Subcutaneous abdominal adipose tissue (tissue), 5 donors: ENCODE data around the gene LAMA5.
A peak's percentile ranks its signal among the peaks of the same experiment; 100 is the strongest.

Experiments
- H3K27ac ChIP-seq: one replicate; pipeline ENCODE4 v1.7.0; 2013; ENCODE audit warnings: low read depth, mild to moderate bottlenecking, inconsistent platforms, low read length, moderate library complexity
- H3K27me3 ChIP-seq, 5 donors: one replicate each; pipeline ENCODE4 v1.7.0; 2013; ENCODE audit warnings: low read length in 5 of 5, inconsistent platforms in 1 of 5; ENCODE audit not compliant: control insufficient read depth in 5 of 5, insufficient read depth in 4 of 5
- H3K36me3 ChIP-seq, 5 donors: one replicate each; pipeline ENCODE4 v1.7.0; 2013; ENCODE audit warnings: low read length in 5 of 5; ENCODE audit not compliant: control insufficient read depth in 5 of 5, insufficient read depth in 5 of 5
- H3K4me1 ChIP-seq, 5 donors: one replicate each; pipeline ENCODE4 v1.7.0; 2013; ENCODE audit warnings: low read length in 5 of 5, mild to moderate bottlenecking in 3 of 5, moderate library complexity in 1 of 5; ENCODE audit not compliant: control insufficient read depth in 5 of 5, insufficient read depth in 5 of 5
- H3K4me3 ChIP-seq, 5 donors: one replicate each; pipeline ENCODE4 v1.7.0; 2013; ENCODE audit warnings: low read length in 5 of 5, low read depth in 1 of 5
- H3K9ac ChIP-seq, 5 donors: one replicate each; pipeline ENCODE4 v1.7.0; 2013; ENCODE audit warnings: low read length in 5 of 5, mild to moderate bottlenecking in 4 of 5, moderate library complexity in 3 of 5
- H3K9me3 ChIP-seq, 5 donors: one replicate each; pipeline ENCODE4 v1.7.0; 2013; ENCODE audit warnings: low read length in 5 of 5; ENCODE audit not compliant: control insufficient read depth in 5 of 5
- donor health status: healthy.
- donor health status: healthy.
- donor health status: healthy.
- donor health status: healthy.
- donor health status: healthy.

The LAMA5 gene

GRCh38 chr20:62370807-62371587 lies 3.9 kb upstream of the LAMA5 start:
- Histone ChIP-seq H3K4me1 (peaks cover 0 to 62% (median 44%) of the 10 kb centered on the region in 5 donors), H3K4me3 (no peak overlapping the region), H3K36me3 (no peaks in the 10 kb centered on the region), H3K27me3 (peaks cover 5 to 34% (median 10%) of the 10 kb centered on the region in 5 donors), H3K9me3 (no peaks in the 10 kb centered on the region), H3K9ac (peak overlapping the region in 1 of 5 donors; percentile 59), H3K27ac (no peak overlapping the region)

GRCh38 chr20:62370115-62370806 lies 3.1 kb upstream of the LAMA5 start:
- H3K9me3 ChIP-seq, result no peaks in the 10 kb centered on the region
- peaks cover 0 to 63% (median 51%) of the 10 kb centered on the region in 5 donors for H3K4me1 ChIP-seq
- no peak overlapping the region for H3K27ac ChIP-seq
- no peaks in the 10 kb centered on the region for H3K36me3 ChIP-seq
- no peak overlapping the region for H3K4me3 ChIP-seq
- H3K27me3 ChIP-seq, result peaks cover 5 to 34% (median 10%) of the 10 kb centered on the region in 5 donors
- peak overlapping the region in 1 of 5 donors; percentile 59 for H3K9ac ChIP-seq

GRCh38 chr20:62369815-62370114 lies 2.7 kb upstream of the LAMA5 start:
- Histone ChIP-seq H3K9ac (peak overlapping the region in 1 of 5 donors; percentile 10), H3K27ac (no peak overlapping the region), H3K4me1 (peaks cover 3 to 63% (median 56%) of the 10 kb centered on the region in 5 donors), H3K9me3 (no peaks in the 10 kb centered on the region), H3K36me3 (no peaks in the 10 kb centered on the region), H3K4me3 (no peak overlapping the region), H3K27me3 (peaks cover 5 to 36% (median 10%) of the 10 kb centered on the region in 5 donors)

GRCh38 chr20:62368976-62369814 lies 2.1 kb upstream of the LAMA5 start:
- Histone ChIP-seq H3K36me3 (no peaks in the 10 kb centered on the region), H3K4me3 (peak overlapping the region in 1 of 5 donors; percentile 18), H3K27ac (no peak overlapping the region), H3K9me3 (no peaks in the 10 kb centered on the region), H3K9ac (no peak overlapping the region), H3K27me3 (peaks cover 0 to 34% (median 8%) of the 10 kb centered on the region in 5 donors), H3K4me1 (peaks cover 3 to 66% (median 60%) of the 10 kb centered on the region in 5 donors)

GRCh38 chr20:62368392-62368975 lies 1.4 kb upstream of the LAMA5 start:
- peaks cover 0 to 29% (median 8%) of the 10 kb centered on the region in 5 donors for H3K27me3 ChIP-seq
- H3K27ac ChIP-seq, result no peak overlapping the region
- H3K36me3 ChIP-seq, result no peaks in the 10 kb centered on the region
- no peaks in the 10 kb centered on the region for H3K9me3 ChIP-seq
- no peak overlapping the region for H3K9ac ChIP-seq
- H3K4me1 ChIP-seq, result peaks cover 3 to 72% (median 63%) of the 10 kb centered on the region in 5 donors
- peak overlapping the region in 2 of 5 donors; percentile 18 to 69 for H3K4me3 ChIP-seq

- Histone ChIP-seq H3K36me3 (no peaks in the 10 kb centered on the region), H3K4me3 (peak overlapping the region in 4 of 5 donors; percentile 22 to 69 (median 58)), H3K27me3 (peaks cover 0 to 29% (median 8%) of the 10 kb centered on the region in 5 donors), H3K4me1 (peaks cover 3 to 73% (median 70%) of the 10 kb centered on the region in 5 donors), H3K27ac (no peak overlapping the region), H3K9ac (peak overlapping the region in 2 of 5 donors; percentile 43 to 69), H3K9me3 (no peaks in the 10 kb centered on the region)
These were observed 700 bp upstream of the LAMA5 start for GRCh38 chr20:62367633-62368391.

GRCh38 chr20:62366370-62367135 lies 559 bp downstream of the LAMA5 start:
- H3K4me3 ChIP-seq, result peak overlapping the region; percentile 40 to 69 (median 63)
- H3K9me3 ChIP-seq, result no peaks in the 10 kb centered on the region
- peak overlapping the region in 4 of 5 donors; percentile 41 to 81 (median 70) for H3K9ac ChIP-seq
- H3K27ac ChIP-seq, result peak overlapping the region; percentile 82
- peaks cover 3 to 78% (median 72%) of the 10 kb centered on the region in 5 donors for H3K4me1 ChIP-seq
- H3K36me3 ChIP-seq, result peaks cover 0 to 4% (median 0%) of the 10 kb centered on the region in 5 donors
- H3K27me3 ChIP-seq, result peaks cover 0 to 26% (median 5%) of the 10 kb centered on the region in 5 donors

GRCh38 chr20:62365814-62366369 lies 1.2 kb downstream of the LAMA5 start:
- H3K27me3 ChIP-seq, result peaks cover 0 to 26% (median 4%) of the 10 kb centered on the region in 5 donors
- H3K4me3 ChIP-seq, result peak overlapping the region; percentile 40 to 69 (median 63)
- H3K36me3 ChIP-seq, result peaks cover 0 to 4% (median 0%) of the 10 kb centered on the region in 5 donors
- H3K9me3 ChIP-seq, result no peaks in the 10 kb centered on the region
- H3K27ac ChIP-seq, result peak overlapping the region; percentile 82
- H3K4me1 ChIP-seq, result peaks cover 3 to 83% (median 71%) of the 10 kb centered on the region in 5 donors
- H3K9ac ChIP-seq, result peak overlapping the region in 4 of 5 donors; percentile 41 to 81 (median 70)
